ENCODE results near the gene HLCS. TPM values are rescaled to one million over a fixed set of nuclear protein-coding genes. Genes with fewer than 3 reads are reported as not detected.

The HLCS gene
- total RNA-seq, 8 experiments from 2014 or later = 8.7 to 19.0 (median 18.1) TPM

DNA sequence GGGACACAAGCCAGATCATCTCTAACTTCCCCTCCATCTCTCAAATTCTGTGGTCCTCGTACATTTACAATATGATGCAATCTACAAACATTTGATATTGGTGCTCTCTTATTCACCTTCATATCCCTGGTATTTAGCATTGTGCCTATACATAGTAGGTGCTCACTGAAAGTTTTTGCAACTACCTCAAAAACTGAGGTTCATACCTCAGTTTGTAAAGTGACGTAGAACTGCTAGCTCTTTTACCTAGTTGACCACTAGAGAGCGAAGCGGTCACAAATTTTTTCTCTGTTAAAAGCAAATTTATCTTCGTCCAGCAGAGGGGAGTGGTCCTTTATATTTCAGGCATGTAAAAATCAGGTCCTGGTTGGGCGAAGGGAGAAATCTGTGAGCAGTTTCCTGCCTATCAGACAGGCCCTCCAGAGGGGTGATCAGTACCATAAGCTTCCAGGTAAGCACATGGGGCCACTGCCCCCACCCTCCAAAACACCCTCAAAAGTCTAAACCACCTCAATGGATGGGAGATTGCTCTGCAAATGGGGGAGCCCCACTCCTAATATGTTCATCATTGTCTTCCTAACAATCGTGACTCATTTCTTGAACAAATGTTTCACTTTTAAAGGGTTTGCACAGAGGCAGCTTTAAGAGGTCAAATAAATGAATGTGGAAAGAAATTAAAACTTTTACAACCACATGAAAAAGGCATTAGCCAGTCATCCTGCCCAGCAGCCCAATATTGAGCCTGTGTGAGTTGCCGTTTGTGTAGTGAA is 10.6 kb upstream of the HLCS start:
- H3K4me3 ChIP-seq = no peak overlapping the region
- WGBS, 10 experiments = 3 to 61% (median 32%) methylated on average over 2 to 8 of the region's 8 CpGs
- peak; percentile 69 to 88 (median 76) for ATAC-seq (replicated peaks in 6 of 8)
- peaks cover 6 to 8% of the 10 kb centered on the region in 2 donors for H3K4me1 ChIP-seq (replicated peaks in 1 of 2)
- in situ Hi-C loops (cut with MboI; ENCODE audit: low pct_unique_long_range_greater_than_20kb in 2 of 9, low sequenced_read_pairs in 9 of 9, unreplicated experiment in 9 of 9) = no loop called here
- H3K27ac ChIP-seq = no peak overlapping the region

DNA sequence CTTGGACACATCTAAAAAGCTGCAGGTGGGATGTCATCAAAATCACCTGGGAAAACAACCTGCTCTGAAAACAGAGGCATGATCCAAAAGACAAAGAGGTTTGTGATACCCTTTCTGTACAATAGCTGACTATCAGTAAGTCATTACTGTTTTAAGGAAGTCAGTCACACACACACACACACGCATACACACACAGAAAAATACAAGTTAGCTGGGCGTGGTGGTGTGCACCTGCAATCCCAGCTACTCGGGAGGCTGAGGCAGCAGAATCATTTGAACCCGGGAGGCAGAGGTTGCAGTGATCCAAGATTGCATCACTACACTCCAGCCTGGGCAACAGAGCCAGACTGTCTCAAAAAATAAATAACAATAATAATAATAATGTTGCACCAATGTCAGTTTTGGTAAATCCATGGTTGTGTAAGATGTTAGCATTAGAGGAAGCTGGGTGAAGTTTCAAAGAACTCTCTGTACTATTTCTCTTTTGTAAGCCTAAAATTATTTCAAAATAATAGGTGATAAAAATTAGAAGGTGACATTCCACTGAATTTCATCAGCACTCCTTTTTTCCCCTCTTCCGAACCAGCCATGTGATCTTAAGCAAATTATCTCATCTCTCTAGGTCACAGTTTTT is 9.9 kb upstream of the HLCS start:
- Histone ChIP-seq H3K27ac (no peak overlapping the region), H3K4me3 (no peak overlapping the region), H3K4me1 (replicated peaks in 1 of 2) (peaks cover 6 to 8% of the 10 kb centered on the region in 2 donors)
- in situ Hi-C loops (cut with MboI; ENCODE audit: low pct_unique_long_range_greater_than_20kb in 2 of 9, low sequenced_read_pairs in 9 of 9, unreplicated experiment in 9 of 9) = no loop called here
- 0 to 100% (median 90%) methylated on average over 1 to 4 of the region's 5 CpGs; no CpG with 5 or more reads in 1 of the 10 experiments for WGBS, 10 experiments
- ATAC-seq (replicated peaks in 6 of 8) = no peak

- Histone ChIP-seq H3K4me3 (no peak overlapping the region), H3K4me1 (replicated peaks in 1 of 2) (peaks cover 3 to 6% of the 10 kb centered on the region in 2 donors), H3K27ac (no peak overlapping the region)
- ATAC-seq (replicated peaks in 6 of 8) = no peak
- WGBS, 10 experiments = 78 to 100% (median 97%) methylated on average over 1 to 6 of the region's 6 CpGs
- in situ Hi-C loops (cut with MboI; ENCODE audit: low pct_unique_long_range_greater_than_20kb in 2 of 9, low sequenced_read_pairs in 9 of 9, unreplicated experiment in 9 of 9) = no loop called here
Observed at GRCh38 chr21:36974851-36975192, 8.4 kb upstream of the HLCS start.

DNA sequence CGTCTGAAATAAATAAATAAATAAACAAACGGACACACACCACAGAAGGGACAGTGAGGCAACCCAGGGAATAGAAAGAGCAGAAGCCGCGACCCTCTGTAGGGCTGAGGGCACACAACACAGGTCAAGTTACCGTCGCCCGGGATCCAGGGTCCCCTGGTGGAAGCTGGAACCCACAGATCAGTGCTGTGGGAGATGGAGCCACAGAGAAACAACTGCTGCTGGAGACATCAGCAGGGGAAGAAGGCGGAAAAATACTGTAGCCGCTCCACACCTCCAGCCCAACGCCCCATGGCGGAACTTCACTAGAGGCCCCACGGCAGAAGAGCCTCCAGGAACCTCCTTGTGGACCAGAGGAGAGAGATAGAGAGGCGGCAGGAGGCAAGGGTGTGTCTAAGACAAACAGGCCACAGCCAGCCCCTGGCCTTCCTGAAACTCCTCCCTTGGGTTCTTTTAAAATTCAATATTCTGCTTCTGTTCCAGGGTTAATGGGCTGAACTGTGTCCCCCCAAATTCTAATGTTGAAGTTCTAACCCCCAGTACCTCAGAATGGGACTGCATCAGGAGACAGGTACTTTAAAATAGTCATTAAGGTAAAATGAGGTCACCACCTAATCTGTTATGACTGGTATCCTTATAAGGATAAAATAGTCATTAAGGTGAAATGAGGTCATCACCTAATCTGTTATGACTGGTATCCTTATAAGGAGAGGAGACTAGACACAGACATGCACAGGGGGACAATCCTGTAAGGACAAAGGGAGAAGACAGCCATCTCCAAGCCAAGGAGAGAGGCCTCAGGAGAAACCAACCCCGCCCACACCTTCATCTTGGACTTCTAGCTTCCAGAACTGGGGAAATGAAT is 7.7 kb upstream of the HLCS start:
- WGBS, 10 experiments = 63 to 100% (median 86%) methylated on average over 1 to 8 of the region's 14 CpGs; no CpG with 5 or more reads in 2 of the 10 experiments
- ATAC-seq (replicated peaks in 6 of 8) = peak; percentile 13 to 66 (median 36)
- in situ Hi-C loops (cut with MboI; ENCODE audit: low pct_unique_long_range_greater_than_20kb in 2 of 9, low sequenced_read_pairs in 9 of 9, unreplicated experiment in 9 of 9) = no loop called here
- Histone ChIP-seq H3K4me1 (replicated peaks in 1 of 2) (peaks cover 3 to 6% of the 10 kb centered on the region in 2 donors), H3K4me3 (no peak overlapping the region), H3K27ac (no peak overlapping the region)

GRCh38 chr21:36968976-36969375 is 2.5 kb upstream of the HLCS start:
- no peak overlapping the region for H3K27ac ChIP-seq
- H3K4me1 ChIP-seq (replicated peaks in 1 of 2) = peaks cover 8 to 16% of the 10 kb centered on the region in 2 donors
- in situ Hi-C loops (cut with MboI; ENCODE audit: low pct_unique_long_range_greater_than_20kb in 2 of 9, low sequenced_read_pairs in 9 of 9, unreplicated experiment in 9 of 9) = no loop called here
- WGBS, 10 experiments = 78 to 100% (median 95%) methylated on average over 1 of the region's 1 CpG; no CpG with 5 or more reads in 4 of the 10 experiments
- H3K4me3 ChIP-seq = no peak overlapping the region
- no peak for ATAC-seq (replicated peaks in 6 of 8)

DNA sequence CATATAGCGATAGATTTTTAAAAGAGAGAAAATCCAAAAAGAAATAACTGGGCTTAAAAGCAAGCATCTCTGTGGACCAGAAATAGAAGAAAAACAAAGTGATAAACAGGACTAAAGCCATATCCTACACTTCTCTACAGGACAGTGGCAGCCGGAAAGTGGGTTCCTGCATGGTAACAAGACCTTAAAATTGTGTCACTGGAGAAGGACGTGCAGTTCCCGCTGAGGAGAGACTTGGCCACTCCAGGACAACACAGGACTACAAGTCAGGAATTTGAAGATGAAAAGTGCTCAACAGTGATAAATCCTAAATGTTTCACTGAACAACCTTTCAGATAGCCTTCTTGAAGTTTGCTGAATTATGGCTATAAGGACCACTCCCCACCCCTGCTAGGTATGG is 1.9 kb upstream of the HLCS start:
- WGBS, 10 experiments = 33 to 100% (median 90%) methylated on average over 1 to 4 of the region's 4 CpGs; no CpG with 5 or more reads in 2 of the 10 experiments
- in situ Hi-C loops (cut with MboI; ENCODE audit: low pct_unique_long_range_greater_than_20kb in 2 of 9, low sequenced_read_pairs in 9 of 9, unreplicated experiment in 9 of 9) = no loop called here
- H3K4me3 ChIP-seq = no peak overlapping the region
- peaks cover 8 to 16% of the 10 kb centered on the region in 2 donors for H3K4me1 ChIP-seq (replicated peaks in 1 of 2)
- no peak for ATAC-seq (replicated peaks in 6 of 8)
- no peak overlapping the region for H3K27ac ChIP-seq

- WGBS, 10 experiments = 33 to 100% (median 55%) methylated on average over 1 to 8 of the region's 34 CpGs; no CpG with 5 or more reads in 1 of the 10 experiments
- peak overlapping the region; percentile 40 to 70 (median 63) for H3K4me3 ChIP-seq
- peak overlapping the region; percentile 75 to 92 for H3K27ac ChIP-seq
- in situ Hi-C loops (cut with MboI; ENCODE audit: low pct_unique_long_range_greater_than_20kb in 2 of 9, low sequenced_read_pairs in 9 of 9, unreplicated experiment in 9 of 9) = no loop called here
- H3K4me1 ChIP-seq (replicated peaks in 1 of 2) = peaks cover 8 to 16% of the 10 kb centered on the region in 2 donors
- peak in 2 of 8 experiments; percentile 61 to 68 for ATAC-seq (replicated peaks in 6 of 8)
Observed at GRCh38 chr21:36966821-36967768, 626 bp upstream of the HLCS start.

DNA sequence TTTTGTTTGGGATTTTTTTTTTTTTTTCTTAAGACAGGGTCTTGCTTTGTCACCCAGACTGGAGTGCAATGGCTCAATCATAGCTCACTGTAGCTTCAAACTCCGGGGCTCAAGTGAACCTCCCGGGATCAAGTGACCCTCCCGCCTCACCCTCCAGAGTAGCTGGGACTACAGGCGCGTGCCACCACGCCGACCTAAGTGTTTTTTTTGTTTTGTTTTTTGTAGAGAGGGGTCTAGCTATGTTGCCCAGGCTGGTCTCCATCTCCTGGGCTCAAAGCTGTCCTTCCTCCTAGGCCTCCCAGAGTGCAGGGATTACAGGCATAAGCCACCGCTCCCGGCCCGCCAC is 776 bp downstream of the HLCS start:
- H3K27ac ChIP-seq = peak overlapping the region; percentile 75 to 92
- ATAC-seq (replicated peaks in 6 of 8) = peak in 3 of 8 experiments; percentile 15 to 31 (median 19)
- in situ Hi-C loops (cut with MboI; ENCODE audit: low pct_unique_long_range_greater_than_20kb in 2 of 9, low sequenced_read_pairs in 9 of 9, unreplicated experiment in 9 of 9) = no loop called here
- H3K4me3 ChIP-seq = peak overlapping the region; percentile 40 to 70 (median 63)
- whole genome bisulfite sequencing, 10 experiments = 20 to 80% (median 62%) methylated on average over 1 to 7 of the region's 10 CpGs; no CpG with 5 or more reads in 4 of the 10 experiments
- peaks cover 8 to 16% of the 10 kb centered on the region in 2 donors for H3K4me1 ChIP-seq (replicated peaks in 1 of 2)

GRCh38 chr21:36964827-36965719 is 1.4 kb downstream of the HLCS start:
- WGBS, 10 experiments = 47 to 89% (median 64%) methylated on average over 3 to 8 of the region's 8 CpGs
- in situ Hi-C loops (cut with MboI; ENCODE audit: low pct_unique_long_range_greater_than_20kb in 2 of 9, low sequenced_read_pairs in 9 of 9, unreplicated experiment in 9 of 9) = no loop called here
- Histone ChIP-seq H3K4me3 (peak overlapping the region; percentile 40 to 70 (median 63)), H3K4me1 (replicated peaks in 1 of 2) (peaks cover 8 to 16% of the 10 kb centered on the region in 2 donors), H3K27ac (peak overlapping the region; percentile 75 to 92)
- peak in 5 of 8 experiments; percentile 2 to 38 (median 17) for ATAC-seq (replicated peaks in 6 of 8)

GRCh38 chr21:36964398-36964797 is 2.1 kb downstream of the HLCS start:
- 90 to 100% (median 100%) methylated on average over 1 to 4 of the region's 4 CpGs for WGBS, 10 experiments
- no peak overlapping the region for H3K27ac ChIP-seq

DNA sequence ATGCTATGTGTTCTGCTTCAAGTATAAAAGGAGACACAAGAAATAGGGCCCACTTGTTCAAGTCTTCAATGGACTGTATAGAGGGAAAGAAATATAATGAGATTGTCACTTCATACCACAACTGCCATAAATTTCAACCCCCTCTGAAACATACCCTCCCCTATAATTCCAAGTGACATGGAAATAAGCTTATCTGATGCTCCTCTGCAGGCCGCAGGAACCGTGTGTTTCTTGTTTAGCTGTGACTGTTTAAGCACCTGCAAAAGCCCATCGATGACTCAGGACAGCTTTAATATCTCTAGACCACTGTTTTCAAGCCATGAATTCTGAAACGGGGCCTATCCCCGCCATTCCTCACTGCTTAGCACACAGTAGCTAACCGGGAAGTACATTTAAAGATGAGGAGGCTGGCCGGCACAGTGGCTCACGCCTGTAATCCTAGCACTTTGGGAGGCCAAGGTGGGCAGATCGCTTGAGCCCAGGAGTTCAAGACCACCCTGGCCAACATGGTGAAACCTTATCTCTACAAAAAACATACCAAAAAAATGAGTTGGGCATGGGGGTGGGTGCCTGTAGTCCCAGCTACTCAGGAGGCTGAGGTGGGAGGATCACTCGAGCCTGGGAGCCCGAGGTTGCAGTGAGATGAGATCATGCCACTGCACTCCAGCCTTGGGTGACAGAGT is 4.2 kb downstream of the HLCS start:
- 75 to 92% (median 87%) methylated on average over 2 to 8 of the region's 11 CpGs; no CpG with 5 or more reads in 4 of the 10 experiments for WGBS, 10 experiments
- no peak for ATAC-seq (replicated peaks in 6 of 8)
- in situ Hi-C loops (cut with MboI; ENCODE audit: low pct_unique_long_range_greater_than_20kb in 2 of 9, low sequenced_read_pairs in 9 of 9, unreplicated experiment in 9 of 9) = no loop called here
- no peak overlapping the region for H3K4me3 ChIP-seq
- H3K4me1 ChIP-seq (replicated peaks in 1 of 2) = peaks cover 8 to 16% of the 10 kb centered on the region in 2 donors
- H3K27ac ChIP-seq = no peak overlapping the region

More at GRCh38 chr21:36964398-36964797, 2.1 kb downstream of the HLCS start:
- H3K4me1 ChIP-seq (replicated peaks in 1 of 2) = peaks cover 8 to 16% of the 10 kb centered on the region in 2 donors
- ATAC-seq (replicated peaks in 6 of 8) = no peak
- no peak overlapping the region for H3K4me3 ChIP-seq
- in situ Hi-C loops (cut with MboI; ENCODE audit: low pct_unique_long_range_greater_than_20kb in 2 of 9, low sequenced_read_pairs in 9 of 9, unreplicated experiment in 9 of 9) = no loop called here
